Dermis blood vessel endothelial cell (primary cell): ENCODE results near the gene DDC. TPM values are rescaled to one million over a fixed set of nuclear protein-coding genes. Genes with fewer than 3 reads are reported as not detected.
"Not testable (repeated sequence)": the region's sequence is repeated elsewhere in the genome, so short reads cannot be mapped to it uniquely, and the experiment has no call there.

Source experiments
- DNase-seq: peaks from one replicate; pipeline ENCODE4 v3.0.0; 2010
- total RNA-seq: library from RNA; depleted of rRNA; stranded (reverse); fragments of >200 nt; gene quantifications from 2 replicates; pipeline ENCODE4 v1.2.3, GENCODE V29; 2014

The DDC gene
- total RNA-seq, 1 donor from 2014 or later: 0.17 TPM

GRCh38 chr7:50554431-50555322 lies 10.5 kb downstream of the DDC start:
- DNase-seq: no peak

DNA sequence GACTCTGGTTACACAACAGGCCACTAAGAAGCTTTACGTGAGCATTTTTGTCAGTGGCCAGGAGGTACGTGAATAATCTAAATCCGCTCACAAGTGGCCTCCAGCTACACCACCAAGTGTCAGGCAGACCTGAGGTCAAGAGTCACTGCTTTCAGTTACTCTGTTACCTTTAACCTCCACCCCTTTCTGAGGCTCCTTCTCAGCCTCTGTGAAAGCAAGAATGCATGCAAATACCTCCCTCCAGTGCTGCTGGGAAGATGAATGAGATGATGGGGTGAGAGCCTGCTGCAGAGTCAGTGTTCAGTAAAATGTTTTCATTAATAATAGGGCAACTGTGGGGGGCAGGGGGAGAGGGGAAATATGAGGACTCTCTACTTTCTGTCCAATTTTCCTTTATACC lies 11.2 kb downstream of the DDC start:
- no peak for DNase-seq

DNA sequence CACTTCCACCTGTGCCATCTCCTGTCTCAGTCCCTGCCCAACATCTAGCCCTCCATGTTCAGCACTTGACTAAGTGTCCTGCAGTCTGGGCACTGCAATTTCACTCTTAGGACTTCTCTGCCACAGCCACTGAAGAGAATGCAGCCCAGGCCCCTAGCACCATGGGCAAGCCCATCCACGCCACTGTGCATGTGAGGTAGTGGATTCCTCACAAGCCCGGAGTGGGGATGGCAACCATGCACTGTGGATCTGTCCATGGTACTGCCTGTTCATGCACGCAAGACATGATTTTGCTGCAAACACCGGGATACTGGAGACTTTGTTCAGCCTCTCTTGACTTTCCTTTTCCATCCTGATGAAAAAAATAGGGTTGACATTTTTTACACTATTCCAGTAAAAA lies 12.3 kb downstream of the DDC start:
- peak; percentile 69 for DNase-seq

DNA sequence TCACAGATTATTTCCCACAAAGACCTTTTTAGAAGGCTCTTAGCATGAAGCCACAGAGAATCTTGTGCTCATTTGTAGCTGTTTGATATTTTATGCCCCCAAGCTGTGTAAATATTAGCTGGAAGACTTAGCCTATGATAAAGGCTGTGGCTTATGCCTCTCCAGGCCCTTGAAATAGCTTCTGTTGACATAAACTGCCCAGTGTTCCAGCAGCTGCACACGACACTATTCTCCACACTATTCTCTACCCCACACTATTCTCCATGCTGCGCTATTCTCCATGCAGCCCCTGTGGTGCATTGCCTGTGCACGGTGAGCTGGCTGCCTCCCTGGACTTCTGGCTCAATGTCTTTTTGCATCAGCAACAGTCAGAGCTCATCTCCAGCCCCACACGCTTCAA lies 13.1 kb downstream of the DDC start:
- DNase-seq: no peak

GRCh38 chr7:50545613-50546012 lies 19.6 kb downstream of the DDC start:
- DNase-seq: not testable (repeated sequence)

- no peak for DNase-seq
Measured at GRCh38 chr7:50544992-50545391, 20.2 kb downstream of the DDC start.

DNA sequence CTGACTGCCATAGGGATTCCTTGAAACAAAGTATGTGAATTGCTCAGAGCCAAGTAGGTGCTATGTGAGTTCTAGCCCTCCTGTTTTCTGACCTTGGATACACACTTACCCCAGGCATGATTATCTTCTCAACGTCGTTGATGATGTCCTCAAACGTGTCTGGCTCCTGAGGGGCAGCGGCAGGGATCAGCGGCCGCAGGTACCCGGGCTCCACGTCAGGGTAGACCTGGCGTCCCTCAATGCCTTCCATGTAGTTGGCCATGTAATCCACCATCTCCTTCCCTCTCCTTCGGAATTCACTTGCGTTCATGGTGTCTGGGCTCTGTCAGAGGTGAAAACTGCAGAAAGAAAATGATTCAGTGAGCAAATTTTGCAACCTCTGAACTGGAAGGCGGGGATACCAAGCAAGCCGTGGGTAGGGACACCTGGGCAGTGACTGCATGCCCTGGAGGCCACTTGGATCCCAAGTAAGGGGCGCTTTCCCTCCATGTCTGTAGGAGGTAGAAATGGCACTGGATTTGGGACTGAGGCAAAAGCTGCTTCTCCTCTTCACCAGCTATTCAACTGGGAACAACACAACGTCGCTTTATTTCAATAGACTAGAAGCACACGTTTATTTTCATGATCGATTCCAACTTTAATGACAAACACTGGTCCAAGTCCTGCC lies 21.3 kb downstream of the DDC start:
- DNase-seq: no peak

- DNase-seq: no peak
Measured at GRCh38 chr7:50542132-50542531, 23.1 kb downstream of the DDC start.

GRCh38 chr7:50540785-50541579 lies 24.2 kb downstream of the DDC start:
- DNase-seq: no peak

- DNase-seq: no peak
Measured at GRCh38 chr7:50539725-50540124, 25.5 kb downstream of the DDC start.

GRCh38 chr7:50538478-50538877 lies 26.7 kb downstream of the DDC start:
- DNase-seq: no peak

DNA sequence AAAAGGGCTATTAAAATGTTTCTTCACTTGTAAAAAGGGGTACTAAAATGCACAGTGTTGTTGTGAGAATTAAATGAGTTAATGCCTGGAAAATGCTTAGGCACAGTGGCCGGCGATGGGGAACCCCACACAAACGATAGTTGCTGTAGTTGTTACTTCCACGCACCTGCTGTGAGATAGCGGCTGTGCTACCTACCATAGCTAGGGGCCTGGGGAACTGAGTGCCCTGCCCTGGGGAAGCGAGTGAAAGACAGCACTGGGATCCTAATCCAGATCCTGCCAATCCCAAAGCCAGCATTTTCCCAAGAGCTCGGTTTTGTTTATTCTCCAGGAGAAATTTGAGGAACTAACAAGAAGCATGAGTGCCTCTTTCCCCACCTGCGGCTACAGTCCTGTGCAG lies 27.8 kb downstream of the DDC start:
- no peak for DNase-seq

GRCh38 chr7:50535291-50535711 lies 29.9 kb downstream of the DDC start:
- not testable (repeated sequence) for DNase-seq

DNA sequence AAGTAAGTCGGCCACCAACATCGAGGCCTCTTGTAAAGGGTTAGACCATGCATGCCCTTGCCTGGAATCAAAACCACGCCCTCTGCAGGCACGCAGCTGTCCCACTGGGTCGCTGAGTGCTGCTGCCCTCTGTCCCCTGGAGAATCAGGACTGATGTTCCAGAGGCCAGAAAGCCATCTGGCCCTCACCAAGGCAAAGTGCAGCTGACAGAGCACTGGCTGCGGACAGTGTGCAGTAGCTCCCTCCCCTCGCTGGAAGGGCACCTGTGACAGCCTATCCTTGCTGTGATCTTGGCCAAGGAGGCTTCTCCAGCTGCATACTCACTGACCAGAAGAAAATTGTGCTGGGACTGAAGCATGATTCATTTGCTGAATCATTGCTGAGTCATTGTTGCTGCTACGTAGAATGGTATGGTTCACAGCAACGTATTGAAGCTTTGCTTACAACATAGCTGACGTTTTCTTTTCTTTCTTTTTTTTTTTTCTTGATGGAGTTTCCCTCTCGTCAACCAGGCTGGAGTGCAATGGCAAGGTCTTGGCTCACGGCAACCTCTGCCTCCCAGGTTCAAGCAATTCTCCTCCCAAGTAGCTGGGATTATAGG lies 30.4 kb downstream of the DDC start:
- peak; percentile 94 for DNase-seq

DNA sequence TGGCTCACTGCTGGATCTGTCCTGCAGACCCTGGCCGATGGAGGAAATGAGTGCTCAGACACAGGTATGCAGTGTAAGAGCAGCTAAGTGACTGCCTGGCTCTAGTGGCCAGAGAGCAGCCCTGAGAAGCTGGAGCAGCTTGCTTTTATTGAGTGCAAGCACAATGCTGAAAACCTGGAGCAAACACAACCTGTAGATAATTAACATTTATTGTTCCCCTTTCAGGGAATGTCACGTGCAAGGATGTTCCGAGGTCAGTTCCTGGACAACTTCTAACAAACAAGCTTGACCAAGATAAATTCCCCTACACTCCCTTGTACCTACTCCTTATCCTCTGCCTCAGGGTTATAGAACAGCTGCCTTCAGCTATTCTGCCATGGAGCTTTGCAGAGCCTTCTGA lies 31.3 kb downstream of the DDC start:
- DNase-seq: no peak

DNA sequence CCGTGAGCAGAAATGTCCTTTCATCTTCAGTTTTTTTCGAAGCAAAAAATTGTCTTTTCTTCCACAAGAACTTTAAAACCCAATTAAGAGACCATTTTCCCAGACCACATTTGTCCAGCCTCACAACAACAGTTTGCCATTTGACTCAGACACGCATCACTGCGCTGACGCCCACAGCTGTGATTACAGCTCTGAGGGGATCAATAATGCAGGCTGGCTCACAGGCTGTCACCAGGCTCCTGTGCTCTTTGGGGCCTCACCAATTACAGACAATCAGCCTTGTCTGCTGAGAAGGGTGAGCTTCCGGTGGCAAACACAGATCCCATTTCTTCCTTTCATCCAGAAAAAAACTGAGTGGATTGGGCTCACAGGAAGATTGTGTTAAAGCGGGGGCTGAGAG lies 33.3 kb downstream of the DDC start:
- no peak for DNase-seq

GRCh38 chr7:50531401-50531911 lies 33.7 kb downstream of the DDC start:
- peak; percentile 55 for DNase-seq

- no peak for DNase-seq
Measured at GRCh38 chr7:50530766-50531165, 34.4 kb downstream of the DDC start.

- no peak for DNase-seq
Measured at GRCh38 chr7:50529093-50529862, 35.9 kb downstream of the DDC start.

GRCh38 chr7:50528266-50529092 lies 36.7 kb downstream of the DDC start:
- no peak for DNase-seq

DNA sequence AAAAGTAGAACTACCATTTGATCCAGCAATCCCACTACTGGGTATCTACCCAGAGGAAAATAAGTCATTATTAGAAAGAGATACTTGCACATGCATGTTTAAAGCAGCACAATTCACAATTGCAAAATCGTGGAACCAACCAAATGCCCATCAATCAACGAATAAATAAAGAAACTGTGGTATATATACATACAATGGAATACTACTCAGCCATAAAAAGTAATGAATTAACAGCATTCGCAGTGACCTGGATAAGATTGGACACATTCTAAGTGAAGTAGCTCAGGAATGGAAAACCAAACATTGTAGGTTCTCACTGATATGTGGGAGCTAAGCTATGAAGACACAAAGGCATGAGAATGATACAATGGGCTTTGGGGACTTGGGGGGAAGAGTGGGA lies 45.9 kb downstream of the DDC start:
- not testable (repeated sequence) for DNase-seq
